ENCODE results near the gene EZR.
A peak's percentile ranks its signal among the peaks of the same experiment; 100 is the strongest.

Gene EZR

DNA sequence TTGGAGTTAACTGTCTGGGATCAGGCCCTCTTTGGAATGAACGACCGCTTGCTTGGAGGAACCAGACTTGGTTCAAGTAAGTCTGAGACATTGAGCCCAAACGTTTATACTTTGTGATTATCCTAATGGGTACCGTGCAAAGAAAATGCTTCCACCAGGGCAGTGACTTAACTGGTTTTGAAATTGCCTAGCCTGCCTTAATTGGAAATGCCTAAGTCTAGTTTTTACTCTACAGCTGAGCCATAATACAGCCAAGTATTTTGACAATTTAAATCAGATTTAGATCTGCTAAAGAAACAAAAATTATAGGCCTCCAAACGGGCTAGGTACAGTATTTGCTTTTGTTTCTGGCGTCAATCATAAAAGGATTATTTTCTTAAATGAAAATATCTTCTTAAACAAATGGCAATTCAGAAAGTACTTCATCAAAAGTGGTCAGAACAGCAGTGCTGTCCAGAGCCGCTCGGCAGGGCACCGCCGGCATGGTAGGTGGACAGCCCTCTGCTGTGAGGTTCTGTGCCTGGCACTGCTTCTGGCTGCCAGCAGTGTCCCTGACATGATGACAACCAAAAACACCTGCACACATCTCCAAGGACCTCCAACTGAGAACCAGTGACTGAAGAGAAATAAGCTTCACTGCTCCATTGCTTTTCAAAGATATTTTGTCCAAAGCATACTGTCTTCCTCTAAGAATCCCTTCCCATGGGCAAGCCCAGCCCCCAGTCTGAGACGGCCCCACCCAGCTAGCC, 55.6 kb downstream of the EZR start:
- H3K4me3 Mint-ChIP-seq = no peak overlapping the region
- H3K36me3 Mint-ChIP-seq (ENCODE audit: low read depth) = peaks cover 44% of the 10 kb centered on the region
- H3K9me3 Mint-ChIP-seq = no peaks in the 10 kb centered on the region
- H3K4me1 Mint-ChIP-seq (ENCODE audit: low read depth) = peaks cover 3% of the 10 kb centered on the region
- no peaks in the 10 kb centered on the region for H3K27me3 Mint-ChIP-seq (ENCODE audit: low read depth)
- H3K27ac Mint-ChIP-seq = no peak overlapping the region

DNA sequence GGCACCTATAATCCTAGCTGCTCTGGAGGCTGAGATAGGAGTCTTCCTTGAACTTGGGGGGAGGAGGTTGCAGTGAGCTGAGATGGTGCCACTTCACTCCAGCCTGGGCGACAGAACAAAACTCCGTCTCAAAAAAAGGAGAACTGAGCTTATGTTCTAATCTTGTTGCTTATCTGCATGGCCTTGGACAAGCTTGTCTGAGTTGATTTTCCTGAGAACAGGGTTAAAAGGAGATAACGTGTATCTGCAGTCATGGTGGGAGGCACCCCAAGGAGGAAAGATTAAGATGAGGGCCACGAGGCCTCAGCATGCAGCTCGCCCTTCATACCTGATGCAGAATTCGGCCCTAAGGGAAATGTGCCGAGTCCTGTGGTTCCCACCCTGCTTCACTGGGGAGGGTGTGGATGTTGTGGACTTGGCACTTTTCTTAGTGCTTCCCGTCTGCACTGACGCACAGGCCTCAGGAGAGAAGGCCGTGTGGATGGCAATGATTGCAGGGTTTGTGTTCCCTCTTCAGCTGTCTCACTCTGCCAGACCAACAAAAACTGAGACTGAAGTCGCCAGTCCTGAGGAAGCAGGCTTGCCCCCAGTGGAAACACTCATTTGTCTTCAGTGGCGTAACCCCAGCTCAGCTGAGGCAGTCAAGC, 56.3 kb downstream of the EZR start:
- Mint-ChIP-seq H3K27ac (no peak overlapping the region), H3K4me1 (ENCODE audit: low read depth) (peaks cover 3% of the 10 kb centered on the region), H3K9me3 (no peaks in the 10 kb centered on the region), H3K27me3 (ENCODE audit: low read depth) (no peaks in the 10 kb centered on the region), H3K4me3 (no peak overlapping the region), H3K36me3 (ENCODE audit: low read depth) (peaks cover 41% of the 10 kb centered on the region)

DNA sequence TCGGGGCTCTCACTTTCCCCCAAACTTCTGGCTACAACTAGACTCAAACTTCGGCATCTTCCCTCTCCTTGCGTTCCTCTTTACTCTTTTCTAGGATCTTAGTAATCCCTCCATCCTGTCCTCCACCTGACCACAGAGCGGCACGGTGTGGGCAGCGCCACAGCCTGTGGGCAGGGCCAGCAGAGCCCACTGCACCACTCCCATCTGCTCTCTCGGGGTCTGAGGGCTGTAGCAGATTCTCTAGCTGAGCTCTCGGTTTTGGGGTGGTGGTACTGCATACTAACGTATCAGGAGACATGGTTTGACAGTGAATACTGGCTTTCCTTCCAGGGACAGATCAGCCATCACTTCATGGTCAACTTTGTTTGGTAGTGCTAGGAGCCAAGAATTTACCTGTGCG, 57.4 kb downstream of the EZR start:
- Mint-ChIP-seq H3K4me3 (no peak overlapping the region), H3K4me1 (ENCODE audit: low read depth) (peaks cover 3% of the 10 kb centered on the region), H3K9me3 (no peaks in the 10 kb centered on the region), H3K27me3 (ENCODE audit: low read depth) (no peaks in the 10 kb centered on the region), H3K27ac (peak overlapping the region; percentile 2), H3K36me3 (ENCODE audit: low read depth) (peaks cover 39% of the 10 kb centered on the region)

DNA sequence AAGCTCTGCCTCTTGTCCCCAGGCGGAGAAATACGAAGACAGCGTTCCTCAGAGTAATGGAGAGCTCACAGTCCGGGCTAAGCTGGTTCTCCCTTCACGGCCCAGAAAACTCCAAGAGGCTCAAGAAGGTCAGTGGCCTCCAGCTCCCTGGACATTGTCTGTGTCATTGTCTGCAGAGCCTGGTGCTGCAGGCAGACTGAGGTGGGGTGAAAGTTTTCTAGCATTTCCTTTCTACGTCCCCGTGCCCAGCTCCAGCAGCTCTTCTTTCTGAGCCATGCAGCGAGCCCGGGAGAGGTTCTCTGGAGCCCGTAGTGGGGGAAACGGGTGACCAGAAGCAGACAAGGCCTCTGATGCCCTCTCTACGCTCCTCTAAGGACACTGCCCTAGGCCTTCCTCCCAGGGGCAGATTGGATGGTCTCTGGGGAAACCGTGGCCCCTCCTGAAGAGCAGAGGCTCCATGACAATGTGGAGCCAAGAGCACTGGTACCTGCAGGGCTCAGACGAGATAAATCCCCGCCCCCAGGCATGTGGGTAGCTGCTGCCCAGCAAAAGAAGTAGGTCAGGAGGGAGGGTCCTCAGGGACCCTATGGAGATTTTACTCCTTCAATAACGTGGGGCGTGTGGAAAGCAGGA, 58.4 kb downstream of the EZR start:
- H3K4me1 Mint-ChIP-seq (ENCODE audit: low read depth) = peaks cover 3% of the 10 kb centered on the region
- no peak overlapping the region for H3K4me3 Mint-ChIP-seq
- no peaks in the 10 kb centered on the region for H3K27me3 Mint-ChIP-seq (ENCODE audit: low read depth)
- no peak overlapping the region for H3K27ac Mint-ChIP-seq
- no peaks in the 10 kb centered on the region for H3K9me3 Mint-ChIP-seq
- peaks cover 43% of the 10 kb centered on the region for H3K36me3 Mint-ChIP-seq (ENCODE audit: low read depth)

- Mint-ChIP-seq H3K4me1 (ENCODE audit: low read depth) (peaks cover 3% of the 10 kb centered on the region), H3K4me3 (no peak overlapping the region)
Observed at GRCh38 chr6:158759966-158760617, 59.1 kb downstream of the EZR start.

DNA sequence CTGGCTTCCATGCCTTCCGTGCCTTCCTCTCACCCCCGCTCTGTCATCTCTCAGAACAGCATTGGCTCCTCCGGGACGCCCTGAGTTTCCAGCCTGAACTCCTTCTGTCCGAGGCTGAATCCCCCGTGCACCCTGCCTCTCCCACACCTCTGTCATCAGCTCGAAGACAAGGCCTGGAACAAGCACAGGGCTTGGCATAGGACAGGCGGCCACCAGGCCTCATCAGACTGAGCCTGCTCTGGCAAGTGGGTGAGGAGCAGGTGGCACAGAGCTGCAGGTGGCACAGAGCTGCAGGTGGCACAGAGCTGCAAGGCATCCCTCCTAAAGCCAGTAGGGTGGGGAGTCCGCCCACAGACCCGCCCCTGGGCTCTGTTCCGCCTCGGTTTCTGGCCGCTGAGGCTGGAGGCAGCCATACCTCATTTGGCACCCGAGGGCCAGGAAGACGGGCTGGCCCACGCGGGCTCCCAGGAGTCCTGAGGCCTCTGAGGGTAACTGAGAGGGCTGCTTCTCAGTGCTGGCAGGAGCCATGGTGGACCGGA, 60.2 kb downstream of the EZR start:
- H3K4me1 Mint-ChIP-seq (ENCODE audit: low read depth) = peaks cover 3% of the 10 kb centered on the region
- H3K36me3 Mint-ChIP-seq (ENCODE audit: low read depth) = peaks cover 40% of the 10 kb centered on the region
- H3K27me3 Mint-ChIP-seq (ENCODE audit: low read depth) = no peaks in the 10 kb centered on the region
- H3K9me3 Mint-ChIP-seq = no peaks in the 10 kb centered on the region
- no peak overlapping the region for H3K4me3 Mint-ChIP-seq
- H3K27ac Mint-ChIP-seq = no peak overlapping the region

More at GRCh38 chr6:158759966-158760617, 59.1 kb downstream of the EZR start:
- Mint-ChIP-seq H3K27ac (no peak overlapping the region), H3K27me3 (ENCODE audit: low read depth) (no peaks in the 10 kb centered on the region), H3K9me3 (no peaks in the 10 kb centered on the region), H3K36me3 (ENCODE audit: low read depth) (peaks cover 39% of the 10 kb centered on the region)

GRCh38 chr6:158758451-158758860, 60.7 kb downstream of the EZR start:
- Mint-ChIP-seq H3K9me3 (no peaks in the 10 kb centered on the region), H3K27me3 (ENCODE audit: low read depth) (no peaks in the 10 kb centered on the region), H3K4me1 (ENCODE audit: low read depth) (peaks cover 3% of the 10 kb centered on the region), H3K36me3 (ENCODE audit: low read depth) (peaks cover 36% of the 10 kb centered on the region), H3K27ac (peak overlapping the region; percentile 20), H3K4me3 (no peak overlapping the region)

DNA sequence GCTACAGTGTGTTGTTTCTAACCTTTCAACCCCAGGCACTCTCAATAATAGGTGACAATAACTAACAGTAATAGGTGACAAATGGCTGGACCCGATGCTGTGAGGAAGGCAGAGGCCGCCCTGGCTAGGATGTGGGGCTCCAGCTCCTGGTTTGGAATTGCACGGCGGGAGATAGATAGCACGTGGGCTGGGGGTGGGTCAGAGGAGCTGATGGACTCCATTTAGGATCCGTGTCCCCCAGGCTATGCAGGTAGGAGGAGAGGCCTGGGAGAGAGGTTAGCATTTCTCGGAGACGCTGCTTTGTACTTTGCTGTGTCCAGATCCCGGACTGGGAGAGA, 61.4 kb downstream of the EZR start:
- Mint-ChIP-seq H3K4me3 (no peak overlapping the region), H3K27me3 (ENCODE audit: low read depth) (no peaks in the 10 kb centered on the region), H3K27ac (no peak overlapping the region), H3K9me3 (no peaks in the 10 kb centered on the region), H3K36me3 (ENCODE audit: low read depth) (peaks cover 34% of the 10 kb centered on the region), H3K4me1 (ENCODE audit: low read depth) (peaks cover 2% of the 10 kb centered on the region)

DNA sequence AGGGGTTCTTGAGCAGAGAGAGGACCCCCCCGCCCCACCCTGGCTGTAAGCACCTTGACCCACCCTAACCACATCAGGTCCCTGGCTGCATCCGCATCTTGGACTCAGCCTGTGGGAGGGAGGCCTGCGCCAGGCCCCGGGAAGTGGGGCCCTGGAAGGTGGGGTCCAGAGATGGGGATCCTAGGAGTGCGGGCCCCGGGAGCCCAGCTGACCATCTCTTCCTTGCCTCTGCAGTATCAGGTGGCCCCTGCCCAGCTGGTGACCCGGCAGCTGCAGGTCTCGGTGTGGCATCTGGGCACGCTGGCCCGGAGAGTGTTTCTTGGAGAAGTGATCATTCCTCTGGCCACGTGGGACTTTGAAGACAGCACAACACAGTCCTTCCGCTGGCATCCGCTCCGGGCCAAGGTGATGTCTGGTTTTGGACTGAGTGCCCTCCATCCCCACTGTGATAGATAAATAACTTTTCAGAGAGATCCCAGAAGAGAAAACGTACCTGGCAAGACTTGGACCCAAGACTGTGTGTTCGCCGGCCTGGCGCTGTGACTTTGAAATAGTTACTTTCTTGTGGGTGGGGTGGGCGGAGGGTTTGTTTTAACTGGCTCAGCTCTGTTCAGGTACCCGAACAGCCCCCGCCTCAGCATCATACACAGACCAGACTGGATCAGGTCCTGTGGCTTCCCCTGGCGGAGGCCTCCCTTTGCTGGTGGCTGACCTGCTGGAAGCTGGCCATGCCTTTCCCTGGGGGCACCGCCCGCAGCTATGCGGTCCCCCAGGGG, 62.0 kb downstream of the EZR start:
- peaks cover 29% of the 10 kb centered on the region for H3K36me3 Mint-ChIP-seq (ENCODE audit: low read depth)

DNA sequence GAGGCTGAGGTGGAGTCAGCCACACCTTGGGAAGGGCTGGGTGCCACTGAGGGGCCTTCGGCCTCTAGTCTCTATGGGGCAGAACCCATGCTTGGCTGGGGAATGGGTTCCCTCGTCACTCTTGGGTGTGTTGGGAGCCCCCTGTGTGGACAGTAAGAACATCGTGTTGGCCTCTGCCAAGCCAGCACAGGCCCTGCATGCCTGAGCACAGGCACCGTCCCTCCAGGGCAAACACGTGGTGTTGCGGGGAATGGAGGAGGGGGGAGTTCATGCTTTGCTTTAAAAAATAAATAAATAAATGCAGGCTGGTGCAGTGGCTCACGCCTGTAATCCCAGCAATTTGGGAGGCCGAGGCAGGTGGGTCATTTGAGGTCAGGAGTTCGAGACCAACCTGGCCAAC, 63.0 kb downstream of the EZR start:
- no peak overlapping the region for H3K4me3 Mint-ChIP-seq
- peaks cover 32% of the 10 kb centered on the region for H3K36me3 Mint-ChIP-seq (ENCODE audit: low read depth)
- no peak overlapping the region for H3K27ac Mint-ChIP-seq
- peaks cover 1% of the 10 kb centered on the region for H3K4me1 Mint-ChIP-seq (ENCODE audit: low read depth)
- H3K27me3 Mint-ChIP-seq (ENCODE audit: low read depth) = no peaks in the 10 kb centered on the region
- H3K9me3 Mint-ChIP-seq = no peaks in the 10 kb centered on the region

More for the DNA sequence above, 62.0 kb downstream of the EZR start:
- no peaks in the 10 kb centered on the region for H3K9me3 Mint-ChIP-seq
- no peaks in the 10 kb centered on the region for H3K27me3 Mint-ChIP-seq (ENCODE audit: low read depth)
- H3K27ac Mint-ChIP-seq = no peak overlapping the region
- H3K4me1 Mint-ChIP-seq (ENCODE audit: low read depth) = peaks cover 1% of the 10 kb centered on the region
- H3K4me3 Mint-ChIP-seq = no peak overlapping the region

GRCh38 chr6:158755636-158756035, 63.5 kb downstream of the EZR start:
- peaks cover 34% of the 10 kb centered on the region for H3K36me3 Mint-ChIP-seq (ENCODE audit: low read depth)
- H3K27ac Mint-ChIP-seq = no peak overlapping the region
- no peak overlapping the region for H3K4me3 Mint-ChIP-seq
- H3K27me3 Mint-ChIP-seq (ENCODE audit: low read depth) = no peaks in the 10 kb centered on the region
- H3K9me3 Mint-ChIP-seq = no peaks in the 10 kb centered on the region
- H3K4me1 Mint-ChIP-seq (ENCODE audit: low read depth) = peaks cover 1% of the 10 kb centered on the region

GRCh38 chr6:158754738-158755137, 64.4 kb downstream of the EZR start:
- Mint-ChIP-seq H3K4me3 (no peak overlapping the region), H3K27me3 (ENCODE audit: low read depth) (no peaks in the 10 kb centered on the region), H3K4me1 (ENCODE audit: low read depth) (no peaks in the 10 kb centered on the region), H3K27ac (no peak overlapping the region), H3K9me3 (no peaks in the 10 kb centered on the region), H3K36me3 (ENCODE audit: low read depth) (peaks cover 38% of the 10 kb centered on the region)

DNA sequence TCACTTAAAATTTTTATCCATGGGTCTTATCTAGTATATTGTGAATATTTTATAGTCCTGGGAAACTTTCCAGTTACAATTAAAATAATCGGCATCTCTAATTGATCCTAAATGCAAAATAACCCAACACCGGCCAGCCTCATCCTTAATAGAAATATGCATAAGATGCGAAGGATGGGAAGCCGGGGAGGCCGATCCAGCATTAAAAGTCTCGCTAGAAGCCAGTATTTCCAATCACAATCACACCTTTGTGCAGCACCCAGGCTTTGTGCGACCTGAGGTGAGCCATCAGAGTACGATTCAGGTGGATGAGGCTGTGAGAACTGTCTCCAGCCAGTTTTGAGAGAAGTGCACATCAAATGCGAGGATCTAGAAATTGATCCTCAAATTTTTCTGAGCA, 65.4 kb downstream of the EZR start:
- no peak overlapping the region for H3K4me3 Mint-ChIP-seq
- no peaks in the 10 kb centered on the region for H3K27me3 Mint-ChIP-seq (ENCODE audit: low read depth)
- no peak overlapping the region for H3K27ac Mint-ChIP-seq
- H3K9me3 Mint-ChIP-seq = no peaks in the 10 kb centered on the region
- H3K36me3 Mint-ChIP-seq (ENCODE audit: low read depth) = peaks cover 39% of the 10 kb centered on the region
- H3K4me1 Mint-ChIP-seq (ENCODE audit: low read depth) = no peaks in the 10 kb centered on the region

DNA sequence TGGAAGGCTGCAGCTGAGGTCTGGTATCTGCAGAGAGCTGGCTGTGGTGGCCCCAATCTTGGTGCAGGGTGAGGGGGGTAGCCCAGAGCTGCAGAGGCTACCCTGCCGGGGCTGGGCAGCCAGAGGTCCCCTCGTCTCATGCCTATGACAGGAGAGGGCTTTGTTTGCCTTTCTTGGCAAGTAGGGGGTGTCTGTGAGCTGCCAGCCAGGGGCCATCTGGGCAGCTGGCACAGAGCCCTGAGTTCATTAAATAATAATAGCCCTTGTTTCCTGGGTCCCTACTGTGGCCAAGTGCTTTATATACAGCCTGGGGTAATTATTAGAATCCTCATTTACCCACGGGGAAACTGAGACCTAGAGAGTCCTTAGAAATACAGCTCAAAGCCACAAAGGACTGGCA, 66.6 kb downstream of the EZR start:
- Mint-ChIP-seq H3K9me3 (no peaks in the 10 kb centered on the region), H3K36me3 (ENCODE audit: low read depth) (peaks cover 43% of the 10 kb centered on the region), H3K27me3 (ENCODE audit: low read depth) (no peaks in the 10 kb centered on the region), H3K4me3 (no peak overlapping the region), H3K4me1 (ENCODE audit: low read depth) (no peaks in the 10 kb centered on the region), H3K27ac (no peak overlapping the region)
